GM12874 (cell line): ENCODE results near the gene NIBAN1.

Experiments
- CTCF ChIP-seq: IDR thresholded peaks from 2 replicates; pipeline ENCODE4 v1.5.1; 2011; ENCODE audit warnings: low read depth, mild to moderate bottlenecking, control low read depth, low read length, moderate library complexity; ENCODE audit not compliant: insufficient read depth

NIBAN1 gene

GRCh38 chr1:185010361-185010760, 36.1 kb upstream of the NIBAN1 start:
- no peak for TF ChIP-seq CTCF

GRCh38 chr1:185008838-185009237, 34.5 kb upstream of the NIBAN1 start:
- TF ChIP-seq CTCF: no peak

GRCh38 chr1:184994301-184994700, 20.0 kb upstream of the NIBAN1 start:
- no peak for TF ChIP-seq CTCF

GRCh38 chr1:184992271-184992670, 18.0 kb upstream of the NIBAN1 start:
- no peak for TF ChIP-seq CTCF

- TF ChIP-seq CTCF: no peak
Observed at GRCh38 chr1:184990204-184990603, 15.9 kb upstream of the NIBAN1 start.

GRCh38 chr1:184988506-184988905, 14.2 kb upstream of the NIBAN1 start:
- TF ChIP-seq CTCF: no peak

GRCh38 chr1:184987696-184988095, 13.4 kb upstream of the NIBAN1 start:
- TF ChIP-seq CTCF: no peak

GRCh38 chr1:184986250-184986649, 11.9 kb upstream of the NIBAN1 start:
- no peak for TF ChIP-seq CTCF
